Breast epithelium (tissue), 3 donors: Measurements from ENCODE around the gene MARS2.

Source experiments
- POLR2A ChIP-seq: fragments of 450-650 bp; IDR thresholded peaks from one replicate; pipeline ENCODE4 v1.6.1; 2016; ENCODE audit warnings: antibody characterized with exemption, mild to moderate bottlenecking, moderate library complexity
- TF ChIP-seq, protein P1 (sequence below), 3 donors: fragments of 450-650 bp; IDR thresholded peaks; one replicate each; pipeline ENCODE4 v1.5.1; 2016 to 2017; ENCODE audit warnings: antibody characterized with exemption in 3 of 3, mild to moderate bottlenecking in 3 of 3, moderate library complexity in 3 of 3

DNA sequence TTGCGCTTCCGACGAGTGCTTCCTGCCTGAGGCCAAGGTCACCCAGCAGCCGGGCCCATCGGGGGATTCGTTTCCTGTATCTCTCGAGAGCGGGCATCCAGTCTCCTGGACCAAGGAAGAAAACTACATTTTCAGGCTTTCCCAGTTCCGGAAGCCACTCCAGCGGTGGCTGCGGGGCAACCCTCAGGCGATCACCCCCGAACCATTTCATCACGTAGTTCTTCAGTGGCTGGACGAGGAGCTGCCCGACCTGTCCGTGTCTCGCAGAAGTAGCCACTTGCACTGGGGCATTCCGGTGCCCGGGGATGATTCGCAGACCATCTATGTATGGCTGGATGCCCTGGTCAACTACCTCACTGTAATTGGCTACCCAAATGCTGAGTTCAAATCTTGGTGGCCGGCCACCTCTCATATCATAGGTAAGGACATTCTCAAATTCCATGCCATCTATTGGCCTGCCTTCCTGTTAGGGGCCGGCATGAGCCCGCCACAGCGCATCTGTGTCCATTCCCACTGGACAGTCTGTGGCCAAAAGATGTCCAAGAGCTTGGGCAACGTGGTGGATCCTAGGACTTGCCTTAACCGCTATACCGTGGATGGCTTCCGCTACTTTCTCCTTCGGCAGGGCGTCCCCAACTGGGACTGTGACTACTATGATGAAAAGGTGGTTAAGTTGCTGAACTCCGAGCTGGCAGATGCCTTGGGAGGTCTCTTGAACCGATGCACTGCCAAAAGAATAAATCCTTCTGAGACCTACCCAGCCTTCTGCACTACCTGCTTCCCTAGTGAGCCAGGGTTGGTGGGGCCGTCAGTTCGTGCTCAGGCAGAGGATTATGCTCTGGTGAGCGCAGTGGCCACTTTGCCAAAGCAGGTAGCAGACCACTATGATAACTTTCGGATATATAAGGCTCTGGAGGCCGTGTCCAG is 1.0 kb downstream of the MARS2 start:
- TF ChIP-seq, protein P1, sequence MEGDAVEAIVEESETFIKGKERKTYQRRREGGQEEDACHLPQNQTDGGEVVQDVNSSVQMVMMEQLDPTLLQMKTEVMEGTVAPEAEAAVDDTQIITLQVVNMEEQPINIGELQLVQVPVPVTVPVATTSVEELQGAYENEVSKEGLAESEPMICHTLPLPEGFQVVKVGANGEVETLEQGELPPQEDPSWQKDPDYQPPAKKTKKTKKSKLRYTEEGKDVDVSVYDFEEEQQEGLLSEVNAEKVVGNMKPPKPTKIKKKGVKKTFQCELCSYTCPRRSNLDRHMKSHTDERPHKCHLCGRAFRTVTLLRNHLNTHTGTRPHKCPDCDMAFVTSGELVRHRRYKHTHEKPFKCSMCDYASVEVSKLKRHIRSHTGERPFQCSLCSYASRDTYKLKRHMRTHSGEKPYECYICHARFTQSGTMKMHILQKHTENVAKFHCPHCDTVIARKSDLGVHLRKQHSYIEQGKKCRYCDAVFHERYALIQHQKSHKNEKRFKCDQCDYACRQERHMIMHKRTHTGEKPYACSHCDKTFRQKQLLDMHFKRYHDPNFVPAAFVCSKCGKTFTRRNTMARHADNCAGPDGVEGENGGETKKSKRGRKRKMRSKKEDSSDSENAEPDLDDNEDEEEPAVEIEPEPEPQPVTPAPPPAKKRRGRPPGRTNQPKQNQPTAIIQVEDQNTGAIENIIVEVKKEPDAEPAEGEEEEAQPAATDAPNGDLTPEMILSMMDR (IDR thresholded peaks at IDR 0.05) = no peak
- TF ChIP-seq POLR2A = no peak
